A673 (cell line): ENCODE measurements around the gene SWT1.

ENCODE experiments used
- EZH2 ChIP-seq: fragments of 200-600 bp; sonication (generic); IDR thresholded peaks from 2 replicates; pipeline ENCODE4 v1.6.1; 2017; ENCODE audit warnings: borderline replicate concordance, low read depth, mild to moderate bottlenecking, mixed read lengths, antibody characterized with exemption, low read length; ENCODE audit not compliant: poor library complexity, severe bottlenecking
- TF ChIP-seq, protein P1 (sequence below): fragments of 300-800, 200-600 bp; sonication (generic); conservative IDR thresholded peaks from 2 replicates; pipeline ENCODE4 v1.5.1; 2017; ENCODE audit warnings: low read depth, mild to moderate bottlenecking, antibody characterized with exemption, low read length, moderate library complexity, mixed read lengths

DNA sequence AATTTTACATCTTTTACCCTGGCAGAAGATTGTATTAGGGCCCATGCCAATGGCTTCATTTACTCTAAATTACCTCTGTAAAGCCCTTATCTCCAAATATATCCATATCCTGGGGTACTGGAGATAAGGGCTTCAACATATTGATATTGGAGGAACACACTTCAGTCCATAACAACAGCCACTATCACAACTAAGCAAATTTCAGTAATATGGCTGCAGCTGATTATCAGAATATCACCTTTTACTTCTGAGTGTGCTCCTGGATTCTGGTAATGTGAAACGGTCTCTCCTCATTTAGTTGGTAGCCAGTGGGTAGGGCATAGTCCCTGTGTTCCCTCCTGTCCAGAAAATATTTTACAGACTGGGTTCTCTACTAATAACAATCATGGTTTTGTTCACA, 106.8 kb downstream of the SWT1 start:
- TF ChIP-seq, protein P1, sequence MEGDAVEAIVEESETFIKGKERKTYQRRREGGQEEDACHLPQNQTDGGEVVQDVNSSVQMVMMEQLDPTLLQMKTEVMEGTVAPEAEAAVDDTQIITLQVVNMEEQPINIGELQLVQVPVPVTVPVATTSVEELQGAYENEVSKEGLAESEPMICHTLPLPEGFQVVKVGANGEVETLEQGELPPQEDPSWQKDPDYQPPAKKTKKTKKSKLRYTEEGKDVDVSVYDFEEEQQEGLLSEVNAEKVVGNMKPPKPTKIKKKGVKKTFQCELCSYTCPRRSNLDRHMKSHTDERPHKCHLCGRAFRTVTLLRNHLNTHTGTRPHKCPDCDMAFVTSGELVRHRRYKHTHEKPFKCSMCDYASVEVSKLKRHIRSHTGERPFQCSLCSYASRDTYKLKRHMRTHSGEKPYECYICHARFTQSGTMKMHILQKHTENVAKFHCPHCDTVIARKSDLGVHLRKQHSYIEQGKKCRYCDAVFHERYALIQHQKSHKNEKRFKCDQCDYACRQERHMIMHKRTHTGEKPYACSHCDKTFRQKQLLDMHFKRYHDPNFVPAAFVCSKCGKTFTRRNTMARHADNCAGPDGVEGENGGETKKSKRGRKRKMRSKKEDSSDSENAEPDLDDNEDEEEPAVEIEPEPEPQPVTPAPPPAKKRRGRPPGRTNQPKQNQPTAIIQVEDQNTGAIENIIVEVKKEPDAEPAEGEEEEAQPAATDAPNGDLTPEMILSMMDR = no peak
- no peak for TF ChIP-seq EZH2
